NCI-H1694 (cell line): ENCODE measurements around the gene CDYL.
A peak's percentile ranks its signal among the peaks of the same experiment; 100 is the strongest.
"Not testable (repeated sequence)": the region's sequence is repeated elsewhere in the genome, so short reads cannot be mapped to it uniquely, and the experiment has no call there.

Experiments used
- DNase-seq: peaks from one replicate; lab custom pipeline; 2025; lab: John Stamatoyannopoulos, UW

CDYL gene

GRCh38 chr6:4804095-4804494 lies 27.9 kb downstream of the CDYL start:
- DNase-seq = no peak

GRCh38 chr6:4805553-4806336 lies 29.5 kb downstream of the CDYL start:
- DNase-seq = peak; percentile 12

GRCh38 chr6:4806337-4806725 lies 30.1 kb downstream of the CDYL start:
- no peak for DNase-seq

GRCh38 chr6:4806791-4807190 lies 30.6 kb downstream of the CDYL start:
- no peak for DNase-seq

- no peak for DNase-seq
These were observed 32.2 kb downstream of the CDYL start for GRCh38 chr6:4808396-4808795.

- DNase-seq = no peak
These were observed 34.1 kb downstream of the CDYL start for GRCh38 chr6:4809999-4810918.

GRCh38 chr6:4812068-4812467 lies 35.9 kb downstream of the CDYL start:
- DNase-seq = no peak

- DNase-seq = no peak
These were observed 36.9 kb downstream of the CDYL start for GRCh38 chr6:4813055-4813454.

- DNase-seq = no peak
These were observed 38.0 kb downstream of the CDYL start for GRCh38 chr6:4814212-4814611.

GRCh38 chr6:4814987-4815386 lies 38.8 kb downstream of the CDYL start:
- DNase-seq = no peak

GRCh38 chr6:4815584-4815983 lies 39.4 kb downstream of the CDYL start:
- DNase-seq = no peak

- DNase-seq = no peak
These were observed 40.7 kb downstream of the CDYL start for GRCh38 chr6:4816904-4817303.

- DNase-seq = no peak
These were observed 41.3 kb downstream of the CDYL start for GRCh38 chr6:4817551-4817950.

GRCh38 chr6:4818272-4818938 lies 42.2 kb downstream of the CDYL start:
- no peak for DNase-seq

GRCh38 chr6:4819706-4820283 lies 43.6 kb downstream of the CDYL start:
- no peak for DNase-seq

- DNase-seq = no peak
These were observed 44.6 kb downstream of the CDYL start for GRCh38 chr6:4820704-4821276.

- DNase-seq = no peak
These were observed 46.3 kb downstream of the CDYL start for GRCh38 chr6:4822476-4822875.

GRCh38 chr6:4828187-4828698 lies 52.0 kb downstream of the CDYL start:
- DNase-seq = no peak

GRCh38 chr6:4829089-4829488 lies 52.9 kb downstream of the CDYL start:
- no peak for DNase-seq

- DNase-seq = not testable (repeated sequence)
These were observed 59.3 kb downstream of the CDYL start for GRCh38 chr6:4835540-4835939.

GRCh38 chr6:4840169-4840568 lies 64.0 kb downstream of the CDYL start:
- DNase-seq = no peak

GRCh38 chr6:4844108-4844507 lies 67.9 kb downstream of the CDYL start:
- no peak for DNase-seq
